ENCODE results near the gene PPP6R2. TPM values are rescaled to one million over a fixed set of nuclear protein-coding genes. Genes with fewer than 3 reads are reported as not detected.

PPP6R2 gene
- total and polyA plus RNA-seq, 11 donors = 29.6 to 68.1 (median 41.5) TPM

- Histone ChIP-seq H3K27ac (peak overlapping the region; percentile 41 to 97 (median 86)), H3K4me1 (peaks cover 3 to 82% (median 56%) of the 10 kb centered on the region in 12 donors), H3K27me3 (no peaks in the 10 kb centered on the region), H3K9me3 (no peaks in the 10 kb centered on the region), H3K4me3 (peak overlapping the region in 4 of 12 donors; percentile 22 to 46 (median 36)), H3K36me3 (peaks cover 0 to 22% (median 10%) of the 10 kb centered on the region in 9 donors)
- ATAC-seq (peak in 1 of 4 donors; percentile 1), DNase-seq (no peak)
- WGBS, 4 donors = 11 to 42% (median 32%) methylated on average over 3 to 5 of the region's 5 CpGs; no CpG with 5 or more reads in 1 of the 4 donors
- TF ChIP-seq CTCF (IDR thresholded peaks at IDR 0.05) = no peak
- TF ChIP-seq POLR2A (IDR thresholded peaks at IDR 0.05) = no peak
- intact Hi-C loops (cut with DNase I) = loop anchor here in 4 of 10 donors (5.0 kb wide), 1 partner anchor 33 kb away; the partner anchor contains the start of gene DENND6B (in 4 of the 4)
Measured at GRCh38 chr22:50294319-50294656, 48.8 kb upstream of the PPP6R2 start.

GRCh38 chr22:50296658-50297490 lies 46.3 kb upstream of the PPP6R2 start:
- ATAC-seq (no peak), DNase-seq (peak in 1 of 5 donors; percentile 56)
- no peak overlapping the region for H3K4me3 ChIP-seq
- intact Hi-C loops (cut with DNase I) = no loop called here
- H3K27ac ChIP-seq = peak overlapping the region in 7 of 12 donors; percentile 24 to 61 (median 34)
- 51 to 55% (median 54%) methylated on average over 11 to 29 of the region's 29 CpGs for WGBS, 4 donors
- no peaks in the 10 kb centered on the region for H3K36me3 ChIP-seq
- TF ChIP-seq POLR2A (IDR thresholded peaks at IDR 0.05) = no peak
- no peak for TF ChIP-seq CTCF (IDR thresholded peaks at IDR 0.05)
- H3K4me1 ChIP-seq = peaks cover 6 to 98% (median 79%) of the 10 kb centered on the region in 12 donors
- H3K9me3 ChIP-seq = no peaks in the 10 kb centered on the region
- H3K27me3 ChIP-seq = no peaks in the 10 kb centered on the region

DNA sequence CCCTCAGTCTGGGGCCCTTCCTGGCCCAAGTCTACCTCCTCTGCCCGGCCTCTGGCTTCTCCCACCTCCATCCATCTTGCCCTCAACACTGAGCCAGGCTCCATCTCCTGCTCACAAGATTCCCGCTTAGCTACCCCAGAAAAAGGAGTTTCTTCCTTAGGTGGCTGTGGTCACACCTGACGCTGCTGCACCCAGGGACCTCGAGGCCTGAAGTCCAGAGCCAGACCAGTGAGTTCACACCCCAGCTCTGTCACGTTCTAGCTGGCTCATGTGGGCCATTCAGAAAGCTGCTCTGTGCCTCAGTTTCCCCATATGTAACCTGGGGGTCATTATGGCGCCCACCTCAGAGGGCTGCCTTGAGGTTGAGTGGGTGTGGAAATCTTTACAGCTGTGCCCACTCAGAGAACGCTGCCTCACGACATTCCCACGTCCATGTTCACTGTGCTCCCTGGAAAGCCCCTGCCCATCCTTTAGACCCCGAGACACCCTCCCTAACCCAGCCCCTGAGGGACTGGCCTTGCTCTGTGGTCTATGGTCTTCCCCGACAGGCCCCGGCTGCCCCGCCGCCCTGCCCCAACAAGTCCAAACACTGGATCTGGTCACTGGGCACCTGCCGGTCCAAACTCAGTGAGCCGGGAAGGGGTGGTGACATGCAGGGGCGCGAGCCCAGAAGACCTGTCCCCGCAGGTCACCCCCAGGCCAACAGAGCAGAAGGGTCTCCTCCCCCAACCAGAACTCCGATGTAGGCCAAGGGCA lies 45.4 kb upstream of the PPP6R2 start:
- H3K4me1 ChIP-seq = peaks cover 10 to 98% (median 82%) of the 10 kb centered on the region in 12 donors
- no peak for DNase-seq
- H3K36me3 ChIP-seq = no peaks in the 10 kb centered on the region
- H3K4me3 ChIP-seq = no peak overlapping the region
- intact Hi-C loops (cut with DNase I) = no loop called here
- no peaks in the 10 kb centered on the region for H3K27me3 ChIP-seq
- TF ChIP-seq CTCF (IDR thresholded peaks at IDR 0.05) (no peak), POLR2A (IDR thresholded peaks at IDR 0.05) (no peak)
- ATAC-seq = no peak
- peak overlapping the region in 7 of 12 donors; percentile 24 to 61 (median 34) for H3K27ac ChIP-seq
- WGBS, 4 donors = 83 to 88% (median 86%) methylated on average over 13 to 20 of the region's 20 CpGs
- H3K9me3 ChIP-seq = no peaks in the 10 kb centered on the region

GRCh38 chr22:50298266-50298637 lies 44.9 kb upstream of the PPP6R2 start:
- ATAC-seq = no peak
- no peaks in the 10 kb centered on the region for H3K9me3 ChIP-seq
- peaks cover 10 to 98% (median 82%) of the 10 kb centered on the region in 12 donors for H3K4me1 ChIP-seq
- no peaks in the 10 kb centered on the region for H3K36me3 ChIP-seq
- DNase-seq = no peak
- peak overlapping the region in 2 of 12 donors; percentile 60 to 74 for H3K27ac ChIP-seq
- TF ChIP-seq POLR2A (IDR thresholded peaks at IDR 0.05) (no peak), CTCF (IDR thresholded peaks at IDR 0.05) (no peak)
- no peak overlapping the region for H3K4me3 ChIP-seq
- intact Hi-C loops (cut with DNase I) = no loop called here
- 77 to 97% (median 84%) methylated on average over 4 of the region's 4 CpGs for WGBS, 4 donors
- H3K27me3 ChIP-seq = no peaks in the 10 kb centered on the region
